ENCODE results near the gene HOTAIR.

Gene HOTAIR

GRCh38 chr12:53960187-53961024 is 14.3 kb downstream of the HOTAIR start:
- DNase-seq (ENCODE audit: low read depth): no peak

GRCh38 chr12:53959314-53959713 is 15.4 kb downstream of the HOTAIR start:
- DNase-seq (ENCODE audit: low read depth): no peak

GRCh38 chr12:53958128-53958527 is 16.6 kb downstream of the HOTAIR start:
- no peak for DNase-seq (ENCODE audit: low read depth)

- no peak for DNase-seq (ENCODE audit: low read depth)
These were observed 17.7 kb downstream of the HOTAIR start for GRCh38 chr12:53956914-53957536.

- DNase-seq (ENCODE audit: low read depth): no peak
These were observed 18.4 kb downstream of the HOTAIR start for GRCh38 chr12:53956251-53956887.

GRCh38 chr12:53955776-53956250 is 18.9 kb downstream of the HOTAIR start:
- DNase-seq (ENCODE audit: low read depth): no peak

- DNase-seq (ENCODE audit: low read depth): no peak
These were observed 19.5 kb downstream of the HOTAIR start for GRCh38 chr12:53955036-53955775.

GRCh38 chr12:53954694-53955035 is 20.1 kb downstream of the HOTAIR start, which contains the start of gene HOXC12:
Gene HOXC12, plus strand, starts transcription at chr12:53954903. Its CDS starts 27 bp downstream, at chr12:53954930.
- no peak for DNase-seq (ENCODE audit: low read depth)

GRCh38 chr12:53953831-53954693 is 20.7 kb downstream of the HOTAIR start:
- no peak for DNase-seq (ENCODE audit: low read depth)

- no peak for DNase-seq (ENCODE audit: low read depth)
These were observed 21.7 kb downstream of the HOTAIR start for GRCh38 chr12:53952871-53953734.

GRCh38 chr12:53952335-53952694 is 22.4 kb downstream of the HOTAIR start:
- no peak for DNase-seq (ENCODE audit: low read depth)

GRCh38 chr12:53951577-53952334 is 23.0 kb downstream of the HOTAIR start:
- DNase-seq (ENCODE audit: low read depth): no peak

- DNase-seq (ENCODE audit: low read depth): no peak
These were observed 23.8 kb downstream of the HOTAIR start for GRCh38 chr12:53950789-53951576.

GRCh38 chr12:53950437-53950773 is 24.3 kb downstream of the HOTAIR start:
- DNase-seq (ENCODE audit: low read depth): no peak

GRCh38 chr12:53949631-53950436 is 24.9 kb downstream of the HOTAIR start:
- DNase-seq (ENCODE audit: low read depth): no peak

- DNase-seq (ENCODE audit: low read depth): no peak
These were observed 25.8 kb downstream of the HOTAIR start for GRCh38 chr12:53948650-53949593.

GRCh38 chr12:53947743-53948142 is 27.0 kb downstream of the HOTAIR start:
- no peak for DNase-seq (ENCODE audit: low read depth)

Data from activated T-helper 9 cell treated with anti-CD3 and anti-CD28 coated beads, Interleukin-2, amount 50 U/mL, for 16 hours (primary cell).